GM18517 (cell line): Measurements from ENCODE around the gene MFRP.

Source experiments
- ATAC-seq: cut with Tn5 transposase; IDR thresholded peaks from one replicate; pipeline ENCODE4 v1.9.1; 2021; ENCODE audit warnings: mild to moderate bottlenecking, moderate library complexity; ENCODE audit not compliant: unreplicated experiment

MFRP gene

GRCh38 chr11:119298726-119299125, 47.8 kb downstream of the MFRP start:
- ATAC-seq = no peak

DNA sequence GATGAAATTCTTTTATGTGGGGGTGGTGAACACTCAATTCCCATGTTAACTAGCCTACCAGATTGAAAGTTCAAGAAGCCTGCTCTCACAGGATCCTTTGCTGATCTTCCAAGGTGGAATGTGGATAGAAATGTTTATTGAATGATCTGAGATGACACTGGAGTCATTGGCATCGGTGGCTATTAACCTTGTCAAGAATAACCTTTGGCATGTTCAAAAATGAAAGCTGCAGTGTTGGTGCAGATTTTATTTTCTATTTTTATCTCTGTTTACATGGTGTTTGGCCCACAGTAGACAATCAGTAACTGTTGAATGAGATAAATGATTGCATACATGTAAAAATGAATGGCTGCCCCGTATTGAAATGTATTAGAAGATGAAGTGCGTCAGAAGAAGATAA, 48.6 kb downstream of the MFRP start:
- ATAC-seq = no peak

GRCh38 chr11:119295178-119295577, 51.3 kb downstream of the MFRP start:
- ATAC-seq = no peak

GRCh38 chr11:119293461-119293860, 53.0 kb downstream of the MFRP start:
- no peak for ATAC-seq

- ATAC-seq = no peak
Measured at GRCh38 chr11:119290894-119291497, 55.5 kb downstream of the MFRP start.
